Measurements from ENCODE around the gene LMO1. TPM values are rescaled to one million over a fixed set of nuclear protein-coding genes. Genes with fewer than 3 reads are reported as not detected.

The LMO1 gene
- total and polyA plus RNA-seq, 2 of the 13 experiments (the other 11 are each of a cell fraction or from before 2014, with no cell fraction given) = not detected

DNA sequence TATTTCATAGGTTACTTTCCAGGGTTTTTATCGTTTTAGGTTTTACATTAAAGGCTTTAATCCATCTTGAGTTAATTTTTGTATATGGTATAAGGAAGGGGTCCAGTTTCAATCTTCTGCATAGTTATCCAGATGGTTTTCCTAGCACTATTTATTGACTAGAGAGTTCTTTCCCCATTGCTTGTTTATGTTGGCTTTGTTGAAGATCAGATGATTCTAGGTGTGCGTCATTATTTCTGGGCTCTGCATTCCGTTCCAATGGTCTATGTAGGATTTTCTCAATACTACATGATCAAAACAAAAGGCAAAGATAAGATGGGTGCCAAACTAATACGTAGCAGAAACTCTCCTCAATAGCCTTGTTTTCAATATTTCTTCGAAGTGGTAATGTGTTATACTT is 80.6 kb downstream of the LMO1 start (continued):
- TF ChIP-seq, protein P1, sequence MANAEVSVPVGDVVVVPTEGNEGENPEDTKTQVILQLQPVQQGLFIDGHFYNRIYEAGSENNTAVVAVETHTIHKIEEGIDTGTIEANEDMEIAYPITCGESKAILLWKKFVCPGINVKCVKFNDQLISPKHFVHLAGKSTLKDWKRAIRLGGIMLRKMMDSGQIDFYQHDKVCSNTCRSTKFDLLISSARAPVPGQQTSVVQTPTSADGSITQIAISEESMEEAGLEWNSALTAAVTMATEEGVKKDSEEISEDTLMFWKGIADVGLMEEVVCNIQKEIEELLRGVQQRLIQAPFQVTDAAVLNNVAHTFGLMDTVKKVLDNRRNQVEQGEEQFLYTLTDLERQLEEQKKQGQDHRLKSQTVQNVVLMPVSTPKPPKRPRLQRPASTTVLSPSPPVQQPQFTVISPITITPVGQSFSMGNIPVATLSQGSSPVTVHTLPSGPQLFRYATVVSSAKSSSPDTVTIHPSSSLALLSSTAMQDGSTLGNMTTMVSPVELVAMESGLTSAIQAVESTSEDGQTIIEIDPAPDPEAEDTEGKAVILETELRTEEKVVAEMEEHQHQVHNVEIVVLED (CRISPR knock-in tag; IDR thresholded peaks at IDR 0.05; ENCODE audit: borderline replicate concordance) = no peak
- TF ChIP-seq YEATS4 (CRISPR knock-in tag; IDR thresholded peaks at IDR 0.05; ENCODE audit: borderline replicate concordance) (no peak), KDM3A (CRISPR knock-in tag; IDR thresholded peaks at IDR 0.05; ENCODE audit: low read depth) (no peak), ZNF468 (CRISPR knock-in tag; IDR thresholded peaks at IDR 0.05) (no peak), ZNF235 (CRISPR knock-in tag; IDR thresholded peaks at IDR 0.05; ENCODE audit: borderline replicate concordance) (no peak)

DNA sequence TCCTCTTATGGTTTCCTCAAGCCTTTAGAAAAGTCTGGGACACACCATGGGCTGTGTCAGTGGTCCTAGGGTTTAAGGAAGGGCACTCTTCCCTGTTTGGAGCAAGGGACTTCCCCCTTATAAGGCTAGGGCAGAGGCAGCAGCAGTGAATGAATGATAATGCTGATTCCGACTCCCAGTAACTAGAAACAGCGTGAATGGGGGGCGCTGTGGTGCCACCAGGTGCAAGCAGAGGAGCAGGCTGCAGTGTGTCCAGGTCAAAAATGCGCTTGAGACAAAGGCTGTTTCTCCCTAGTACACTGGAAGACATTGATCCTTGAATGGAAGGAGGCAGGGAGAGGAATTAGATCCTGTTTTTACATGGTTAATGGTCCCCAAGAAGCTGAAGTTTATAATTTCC is 83.2 kb downstream of the LMO1 start:
- H3K27me3 ChIP-seq (ENCODE audit: control insufficient read depth in 1 of 2, insufficient read depth in 2 of 2, low read length in 2 of 2) = peaks cover 2 to 10% of the 10 kb centered on the region in 2 experiments; a peak in 3 of 5 replicates
- DNase-seq (ENCODE audit: low spot score) (no peak), FAIRE-seq (no peak), ATAC-seq (no peak)
- no peak overlapping the region for H3K9ac ChIP-seq (ENCODE audit: insufficient read depth, low read depth, low read length)
- H3K9me3 ChIP-seq (ENCODE audit: low read length) = no peaks in the 10 kb centered on the region
- H3K4me3 ChIP-seq (replicated peaks in 1 of 3; ENCODE audit: insufficient read depth in 1 of 3, low read depth in 2 of 3, low read length in 3 of 3) = no peak overlapping the region
- H3K4me2 ChIP-seq (ENCODE audit: low read depth, low read length) = no peak overlapping the region
- no peak overlapping the region for H2AFZ ChIP-seq (ENCODE audit: low read length)
- no peak for TF ChIP-seq SALL1 (CRISPR knock-in tag; IDR thresholded peaks at IDR 0.05)
- no peak for TF ChIP-seq ZNF589 (CRISPR knock-in tag; conservative IDR thresholded peaks at IDR 0.05)
- no peak for TF ChIP-seq FOXC1 (CRISPR knock-in tag; IDR thresholded peaks at IDR 0.05; ENCODE audit: borderline replicate concordance)
- TF ChIP-seq MIER2 (CRISPR knock-in tag; IDR thresholded peaks at IDR 0.05) = no peak
- no peak for TF ChIP-seq ZNF792 (CRISPR knock-in tag; IDR thresholded peaks at IDR 0.05)
- TF ChIP-seq ZNF781 (CRISPR knock-in tag; IDR thresholded peaks at IDR 0.05; ENCODE audit: borderline replicate concordance, not compliant biosample characterization) = no peak
- no peak for TF ChIP-seq FIP1L1 (IDR thresholded peaks at IDR 0.05; ENCODE audit: borderline replicate concordance, insufficient read depth, low read depth, low read length)
- TF ChIP-seq, protein P2, sequence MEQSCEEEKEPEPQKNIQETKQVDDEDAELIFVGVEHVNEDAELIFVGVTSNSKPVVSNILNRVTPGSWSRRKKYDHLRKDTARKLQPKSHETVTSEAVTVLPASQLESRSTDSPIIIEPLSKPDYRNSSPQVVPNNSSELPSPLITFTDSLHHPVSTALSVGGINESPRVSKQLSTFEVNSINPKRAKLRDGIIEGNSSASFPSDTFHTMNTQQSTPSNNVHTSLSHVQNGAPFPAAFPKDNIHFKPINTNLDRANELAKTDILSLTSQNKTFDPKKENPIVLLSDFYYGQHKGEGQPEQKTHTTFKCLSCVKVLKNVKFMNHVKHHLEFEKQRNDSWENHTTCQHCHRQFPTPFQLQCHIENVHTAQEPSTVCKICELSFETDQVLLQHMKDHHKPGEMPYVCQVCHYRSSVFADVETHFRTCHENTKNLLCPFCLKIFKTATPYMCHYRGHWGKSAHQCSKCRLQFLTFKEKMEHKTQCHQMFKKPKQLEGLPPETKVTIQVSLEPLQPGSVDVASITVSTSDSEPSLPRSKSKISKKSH (CRISPR knock-in tag; IDR thresholded peaks at IDR 0.05; ENCODE audit: borderline replicate concordance) = no peak
- TF ChIP-seq, protein P3, sequence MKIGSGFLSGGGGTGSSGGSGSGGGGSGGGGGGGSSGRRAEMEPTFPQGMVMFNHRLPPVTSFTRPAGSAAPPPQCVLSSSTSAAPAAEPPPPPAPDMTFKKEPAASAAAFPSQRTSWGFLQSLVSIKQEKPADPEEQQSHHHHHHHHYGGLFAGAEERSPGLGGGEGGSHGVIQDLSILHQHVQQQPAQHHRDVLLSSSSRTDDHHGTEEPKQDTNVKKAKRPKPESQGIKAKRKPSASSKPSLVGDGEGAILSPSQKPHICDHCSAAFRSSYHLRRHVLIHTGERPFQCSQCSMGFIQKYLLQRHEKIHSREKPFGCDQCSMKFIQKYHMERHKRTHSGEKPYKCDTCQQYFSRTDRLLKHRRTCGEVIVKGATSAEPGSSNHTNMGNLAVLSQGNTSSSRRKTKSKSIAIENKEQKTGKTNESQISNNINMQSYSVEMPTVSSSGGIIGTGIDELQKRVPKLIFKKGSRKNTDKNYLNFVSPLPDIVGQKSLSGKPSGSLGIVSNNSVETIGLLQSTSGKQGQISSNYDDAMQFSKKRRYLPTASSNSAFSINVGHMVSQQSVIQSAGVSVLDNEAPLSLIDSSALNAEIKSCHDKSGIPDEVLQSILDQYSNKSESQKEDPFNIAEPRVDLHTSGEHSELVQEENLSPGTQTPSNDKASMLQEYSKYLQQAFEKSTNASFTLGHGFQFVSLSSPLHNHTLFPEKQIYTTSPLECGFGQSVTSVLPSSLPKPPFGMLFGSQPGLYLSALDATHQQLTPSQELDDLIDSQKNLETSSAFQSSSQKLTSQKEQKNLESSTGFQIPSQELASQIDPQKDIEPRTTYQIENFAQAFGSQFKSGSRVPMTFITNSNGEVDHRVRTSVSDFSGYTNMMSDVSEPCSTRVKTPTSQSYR (CRISPR knock-in tag; IDR thresholded peaks at IDR 0.05; ENCODE audit: borderline replicate concordance) = no peak
- no peak for TF ChIP-seq MTA1 (CRISPR knock-in tag; IDR thresholded peaks at IDR 0.05; ENCODE audit: borderline replicate concordance)
- CTCF ChIA-PET (ENCODE audit: low intra/inter-chr PET ratio, low total read pairs) = no interaction called here
- WGBS (ENCODE audit: low lambda C conversion rate) = 5% methylated on average over 3 of the region's 4 CpGs
- H3K36me3 ChIP-seq (replicated peaks in 1 of 2; ENCODE audit: control insufficient read depth in 1 of 2, insufficient read depth in 2 of 2, low read length in 2 of 2) = no peaks in the 10 kb centered on the region
- in situ Hi-C loops (cut with HindIII; ENCODE audit: extremely low pct_ligation_motif_present, low pct_unique_long_range_greater_than_20kb) (no loop called here), intact Hi-C loops (cut with micrococcal nuclease; ENCODE audit: unreplicated experiment) (no loop called here)
- no peaks in the 10 kb centered on the region for H4K20me1 ChIP-seq (ENCODE audit: insufficient read depth, low read length)
- POLR2A ChIA-PET = no interaction called here
- H3K27ac ChIP-seq (ENCODE audit: extremely low read length, insufficient read depth, low read length) = no peak overlapping the region
- no peaks in the 10 kb centered on the region for H3K4me1 ChIP-seq (ENCODE audit: insufficient read depth, low read length)
- no peaks in the 10 kb centered on the region for H3K79me2 ChIP-seq (ENCODE audit: insufficient read depth, low read length)
- no TSS peak for BruUV-seq (replicated peaks)

All from HepG2 (cell line).